ENCODE measurements around the gene ZRANB1. TPM values are rescaled to one million over a fixed set of nuclear protein-coding genes. Genes with fewer than 3 reads are reported as not detected.

The ZRANB1 gene
- total RNA-seq, 4 donors from 2014 or later: 22.1 to 37.5 (median 25.0) TPM

GRCh38 chr10:124977161-124977560 is 35.2 kb downstream of the ZRANB1 start:
- Histone ChIP-seq H3K4me1 (peaks cover 0 to 6% of the 10 kb centered on the region in 2 donors), H3K4me3 (replicated peaks in 1 of 3) (no peak overlapping the region), H3K36me3 (peaks cover 4 to 9% of the 10 kb centered on the region in 2 donors), H3K27ac (no peak overlapping the region), H3K27me3 (no peaks in the 10 kb centered on the region), H3K9me3 (no peaks in the 10 kb centered on the region)
- intact Hi-C loops (cut with DNase I): no loop called here
- TF ChIP-seq CTCF (IDR thresholded peaks at IDR 0.05) (no peak), POLR2A (IDR thresholded peaks at IDR 0.05) (no peak)
- DNase-seq: no peak
- WGBS, 2 donors: 97% methylated on average over 3 of the region's 3 CpGs

- DNase-seq: no peak
- Histone ChIP-seq H3K4me1 (peaks cover 0 to 6% of the 10 kb centered on the region in 2 donors), H3K4me3 (replicated peaks in 1 of 3) (no peak overlapping the region), H3K36me3 (peaks cover 9 to 10% of the 10 kb centered on the region in 2 donors), H3K27me3 (no peaks in the 10 kb centered on the region), H3K9me3 (no peaks in the 10 kb centered on the region), H3K27ac (no peak overlapping the region)
- TF ChIP-seq POLR2A (IDR thresholded peaks at IDR 0.05) (no peak), CTCF (IDR thresholded peaks at IDR 0.05) (no peak)
- intact Hi-C loops (cut with DNase I): no loop called here
- WGBS, 2 donors: 69 to 70% methylated on average over 4 of the region's 4 CpGs
These were observed 35.9 kb downstream of the ZRANB1 start for GRCh38 chr10:124977648-124978375.

DNA sequence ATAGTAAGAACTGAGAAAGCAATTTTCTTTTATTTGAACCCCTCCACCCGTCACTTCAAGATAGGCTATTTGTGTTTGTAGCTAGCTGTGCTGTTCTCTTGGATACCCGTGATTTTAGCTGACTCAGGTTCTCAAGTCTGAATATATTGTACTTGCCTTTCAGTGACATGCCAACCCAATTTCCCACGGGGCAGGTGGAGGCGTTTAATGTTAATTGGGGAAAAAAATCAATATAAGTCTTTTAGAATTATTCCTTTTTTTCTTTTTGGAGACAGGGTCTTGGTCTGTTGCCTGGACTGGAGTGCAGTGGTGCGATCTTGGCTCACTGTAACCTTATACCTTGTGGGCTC is 36.4 kb downstream of the ZRANB1 start:
- no peak for TF ChIP-seq CTCF (IDR thresholded peaks at IDR 0.05)
- TF ChIP-seq POLR2A (IDR thresholded peaks at IDR 0.05): no peak
- 58 to 74% methylated on average over 5 of the region's 5 CpGs for WGBS, 2 donors
- no peaks in the 10 kb centered on the region for H3K27me3 ChIP-seq
- H3K36me3 ChIP-seq: peaks cover 9 to 10% of the 10 kb centered on the region in 2 donors
- intact Hi-C loops (cut with DNase I): no loop called here
- DNase-seq: no peak
- no peak overlapping the region for H3K4me3 ChIP-seq (replicated peaks in 1 of 3)
- peaks cover 0 to 6% of the 10 kb centered on the region in 2 donors for H3K4me1 ChIP-seq
- no peaks in the 10 kb centered on the region for H3K9me3 ChIP-seq
- H3K27ac ChIP-seq: no peak overlapping the region

DNA sequence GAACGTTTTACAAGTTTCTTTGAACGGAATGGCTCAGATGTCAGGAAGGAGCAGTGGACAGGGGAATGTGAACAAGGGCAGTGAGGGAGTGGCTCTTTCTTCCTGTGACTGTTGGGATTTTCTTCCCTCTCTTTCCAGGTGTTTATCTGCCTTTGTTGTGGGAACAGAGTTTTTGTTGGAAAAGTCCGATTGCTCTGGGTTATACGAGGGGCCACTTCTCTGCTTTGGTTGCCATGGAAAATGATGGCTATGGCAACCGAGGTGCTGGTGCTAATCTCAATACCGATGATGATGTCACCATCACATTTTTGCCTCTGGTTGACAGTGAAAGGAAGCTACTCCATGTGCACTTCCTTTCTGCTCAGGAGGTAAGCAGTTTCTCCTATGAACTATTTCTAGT is 41.4 kb downstream of the ZRANB1 start:
- Histone ChIP-seq H3K4me1 (peaks cover 0 to 3% of the 10 kb centered on the region in 2 donors), H3K27me3 (no peaks in the 10 kb centered on the region), H3K27ac (no peak overlapping the region), H3K36me3 (peaks cover 24 to 33% of the 10 kb centered on the region in 2 donors), H3K9me3 (no peaks in the 10 kb centered on the region), H3K4me3 (replicated peaks in 1 of 3) (no peak overlapping the region)
- DNase-seq: no peak
- TF ChIP-seq POLR2A (IDR thresholded peaks at IDR 0.05) (no peak), CTCF (IDR thresholded peaks at IDR 0.05) (no peak)
- intact Hi-C loops (cut with DNase I): no loop called here
- WGBS, 2 donors: 65 to 69% methylated on average over 6 of the region's 6 CpGs

GRCh38 chr10:124984376-124984775 is 42.5 kb downstream of the ZRANB1 start:
- peaks cover 24 to 34% of the 10 kb centered on the region in 2 donors for H3K36me3 ChIP-seq
- TF ChIP-seq CTCF (IDR thresholded peaks at IDR 0.05) (no peak), POLR2A (IDR thresholded peaks at IDR 0.05) (no peak)

More at GRCh38 chr10:124984376-124984775, 42.5 kb downstream of the ZRANB1 start:
- Histone ChIP-seq H3K4me3 (replicated peaks in 1 of 3) (no peak overlapping the region), H3K4me1 (no peaks in the 10 kb centered on the region), H3K9me3 (no peaks in the 10 kb centered on the region), H3K27me3 (no peaks in the 10 kb centered on the region), H3K27ac (no peak overlapping the region)
- WGBS, 2 donors: 92 to 98% methylated on average over 1 of the region's 1 CpG
- intact Hi-C loops (cut with DNase I): no loop called here
- DNase-seq: no peak

All from thyroid gland (tissue), 4 donors.